ENCODE results near the gene NEGR1. TPM values are rescaled to one million over a fixed set of nuclear protein-coding genes. Genes with fewer than 3 reads are reported as not detected.

Gene NEGR1
- total and polyA plus RNA-seq, 4 donors: 0.86 to 7.3 (median 2.5) TPM

- no peaks in the 10 kb centered on the region for H3K9me3 ChIP-seq (ENCODE audit: control insufficient read depth in 4 of 4, insufficient read depth in 3 of 4, low read length in 3 of 4)
- no peak for TF ChIP-seq CTCF (IDR thresholded peaks at IDR 0.05; ENCODE audit: control extremely low read depth, extremely low read depth)
- peaks cover 0 to 8% (median 0%) of the 10 kb centered on the region in 5 donors for H3K4me1 ChIP-seq (ENCODE audit: control insufficient read depth in 5 of 5, insufficient read depth in 5 of 5, low read length in 5 of 5)
- H3K9ac ChIP-seq (ENCODE audit: insufficient read depth in 1 of 2, low read length in 2 of 2): no peak overlapping the region
- WGBS, 2 donors: 57 to 75% methylated on average over 1 of the region's 1 CpG
- no peak overlapping the region for H3K27ac ChIP-seq (ENCODE audit: low read depth in 1 of 2, low read length in 1 of 2)
- no peaks in the 10 kb centered on the region for H3K36me3 ChIP-seq (ENCODE audit: control insufficient read depth in 4 of 4, insufficient read depth in 4 of 4, low read length in 4 of 4)
- no peak for DNase-seq
- no peaks in the 10 kb centered on the region for H3K27me3 ChIP-seq (ENCODE audit: control insufficient read depth in 3 of 3, insufficient read depth in 3 of 3, low read length in 2 of 3)
- no peak overlapping the region for H3K4me3 ChIP-seq
- ATAC-seq (ENCODE audit: insufficient read depth, low FRiP score): no peak
Measured at GRCh38 chr1:72013161-72013560, 269.2 kb downstream of the NEGR1 start.

- H3K27me3 ChIP-seq (ENCODE audit: control insufficient read depth in 3 of 3, insufficient read depth in 3 of 3, low read length in 2 of 3): no peaks in the 10 kb centered on the region
- no peak for DNase-seq
Measured at GRCh38 chr1:72011721-72012120, 270.6 kb downstream of the NEGR1 start.

GRCh38 chr1:72010094-72010431 is 272.3 kb downstream of the NEGR1 start:
- ATAC-seq (ENCODE audit: insufficient read depth, low FRiP score): no peak
- Histone ChIP-seq H3K4me1 (ENCODE audit: control insufficient read depth in 5 of 5, insufficient read depth in 5 of 5, low read length in 5 of 5) (peaks cover 0 to 8% (median 0%) of the 10 kb centered on the region in 5 donors), H3K9ac (ENCODE audit: insufficient read depth in 1 of 2, low read length in 2 of 2) (no peak overlapping the region), H3K4me3 (no peak overlapping the region), H3K27me3 (ENCODE audit: control insufficient read depth in 3 of 3, insufficient read depth in 3 of 3, low read length in 2 of 3) (no peaks in the 10 kb centered on the region), H3K36me3 (ENCODE audit: control insufficient read depth in 4 of 4, insufficient read depth in 4 of 4, low read length in 4 of 4) (no peaks in the 10 kb centered on the region), H3K27ac (ENCODE audit: low read depth in 1 of 2, low read length in 1 of 2) (no peak overlapping the region), H3K9me3 (ENCODE audit: control insufficient read depth in 4 of 4, insufficient read depth in 3 of 4, low read length in 3 of 4) (no peaks in the 10 kb centered on the region)
- 63 to 64% methylated on average over 3 of the region's 3 CpGs for WGBS, 2 donors
- no peak for TF ChIP-seq CTCF (IDR thresholded peaks at IDR 0.05; ENCODE audit: control extremely low read depth, extremely low read depth)
- no peak for DNase-seq

More at GRCh38 chr1:72011721-72012120, 270.6 kb downstream of the NEGR1 start:
- Histone ChIP-seq H3K9me3 (ENCODE audit: control insufficient read depth in 4 of 4, insufficient read depth in 3 of 4, low read length in 3 of 4) (no peaks in the 10 kb centered on the region), H3K27ac (ENCODE audit: low read depth in 1 of 2, low read length in 1 of 2) (no peak overlapping the region), H3K9ac (ENCODE audit: insufficient read depth in 1 of 2, low read length in 2 of 2) (no peak overlapping the region), H3K4me3 (no peak overlapping the region), H3K4me1 (ENCODE audit: control insufficient read depth in 5 of 5, insufficient read depth in 5 of 5, low read length in 5 of 5) (peaks cover 0 to 8% (median 0%) of the 10 kb centered on the region in 5 donors), H3K36me3 (ENCODE audit: control insufficient read depth in 4 of 4, insufficient read depth in 4 of 4, low read length in 4 of 4) (no peaks in the 10 kb centered on the region)
- WGBS, 2 donors: 75 to 83% methylated on average over 6 of the region's 6 CpGs
- no peak for ATAC-seq (ENCODE audit: insufficient read depth, low FRiP score)
- no peak for TF ChIP-seq CTCF (IDR thresholded peaks at IDR 0.05; ENCODE audit: control extremely low read depth, extremely low read depth)

All from lung (tissue), 12 donors.